Measurements from ENCODE around the gene PRKD3. TPM values are rescaled to one million over a fixed set of nuclear protein-coding genes. Genes with fewer than 3 reads are reported as not detected.

The PRKD3 gene
- total RNA-seq, 1 experiment from 2014 or later = 23.9 TPM

GRCh38 chr2:37357069-37357468 is 32.4 kb upstream of the PRKD3 start:
- Mint-ChIP-seq H3K9me3 (ENCODE audit: unreplicated experiment) (no peaks in the 10 kb centered on the region), H3K27ac (ENCODE audit: low read depth, unreplicated experiment) (no peak overlapping the region), H3K4me1 (ENCODE audit: insufficient read depth, unreplicated experiment) (peaks cover 6% of the 10 kb centered on the region), H3K36me3 (ENCODE audit: insufficient read depth, unreplicated experiment) (no peaks in the 10 kb centered on the region), H3K27me3 (ENCODE audit: insufficient read depth, unreplicated experiment) (no peaks in the 10 kb centered on the region), H3K4me3 (ENCODE audit: unreplicated experiment) (no peak overlapping the region)
- POLR2A ChIA-PET = interaction anchor here (0.7 kb wide), 1 partner anchor 31 kb away, joined by 3 read pairs; no protein-coding TSS in a partner anchor
- BruUV-seq (replicated peaks) = no TSS peak
- CTCF ChIA-PET = interaction anchor here (0.6 kb wide), 1 partner anchor 520 kb away, joined by 3 read pairs; no protein-coding TSS in a partner anchor
- no peak for DNase-seq (ENCODE audit: unreplicated experiment)
- no peak for TF ChIP-seq CTCF (IDR thresholded peaks at IDR 0.05; ENCODE audit: unreplicated experiment)
- intact Hi-C loops (cut with micrococcal nuclease) = no loop called here

DNA sequence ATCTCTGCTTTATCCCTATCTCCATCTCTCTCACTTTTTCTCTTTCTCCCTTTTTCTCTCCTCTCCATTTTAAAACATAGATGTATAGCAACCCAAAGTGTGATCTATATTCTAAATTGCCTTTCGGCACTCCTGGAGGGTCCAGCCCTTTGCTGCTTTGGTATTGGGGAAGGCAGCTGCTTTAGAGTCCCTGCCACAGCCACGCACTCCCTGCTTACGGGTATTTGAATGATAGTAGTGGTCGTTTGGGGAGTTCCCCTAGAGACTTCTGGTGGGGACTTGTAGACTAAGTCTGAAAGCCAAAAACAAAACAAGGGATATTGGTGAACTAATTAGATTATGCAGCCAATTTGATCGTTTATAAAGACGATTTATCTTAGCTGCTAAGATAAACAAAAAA is 31.7 kb upstream of the PRKD3 start:
- no peak overlapping the region for H3K27ac Mint-ChIP-seq (ENCODE audit: low read depth, unreplicated experiment)
- H3K27me3 Mint-ChIP-seq (ENCODE audit: insufficient read depth, unreplicated experiment) = no peaks in the 10 kb centered on the region
- intact Hi-C loops (cut with micrococcal nuclease) = no loop called here
- H3K4me3 Mint-ChIP-seq (ENCODE audit: unreplicated experiment) = no peak overlapping the region
- TF ChIP-seq CTCF (IDR thresholded peaks at IDR 0.05; ENCODE audit: unreplicated experiment) = no peak
- CTCF ChIA-PET = no interaction called here
- BruUV-seq (replicated peaks) = no TSS peak
- no peaks in the 10 kb centered on the region for H3K36me3 Mint-ChIP-seq (ENCODE audit: insufficient read depth, unreplicated experiment)
- POLR2A ChIA-PET = interaction anchor here (0.8 kb wide), 1 partner anchor 11 kb away, joined by 3 read pairs; no protein-coding TSS in a partner anchor
- H3K4me1 Mint-ChIP-seq (ENCODE audit: insufficient read depth, unreplicated experiment) = peaks cover 2% of the 10 kb centered on the region
- no peaks in the 10 kb centered on the region for H3K9me3 Mint-ChIP-seq (ENCODE audit: unreplicated experiment)
- no peak for DNase-seq (ENCODE audit: unreplicated experiment)

DNA sequence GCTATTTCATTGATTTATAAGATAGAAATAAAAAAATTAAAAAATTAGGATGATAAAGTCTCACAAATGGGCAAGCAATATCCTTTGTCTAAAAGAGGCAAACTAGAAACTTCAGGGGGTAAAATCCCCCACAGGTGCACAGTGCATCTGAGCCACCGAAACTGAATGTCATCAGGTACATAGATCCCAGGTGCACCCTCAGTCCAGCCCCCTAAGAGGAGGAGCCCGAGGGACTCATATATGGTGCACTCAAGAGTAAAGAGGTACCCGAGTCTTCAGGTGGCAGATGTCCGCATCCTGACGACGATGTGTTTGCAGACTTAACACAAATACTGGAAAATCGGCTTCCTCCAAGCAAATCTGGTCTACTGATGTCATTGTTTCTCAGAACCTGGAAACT is 31.1 kb upstream of the PRKD3 start:
- intact Hi-C loops (cut with micrococcal nuclease) = no loop called here

DNA sequence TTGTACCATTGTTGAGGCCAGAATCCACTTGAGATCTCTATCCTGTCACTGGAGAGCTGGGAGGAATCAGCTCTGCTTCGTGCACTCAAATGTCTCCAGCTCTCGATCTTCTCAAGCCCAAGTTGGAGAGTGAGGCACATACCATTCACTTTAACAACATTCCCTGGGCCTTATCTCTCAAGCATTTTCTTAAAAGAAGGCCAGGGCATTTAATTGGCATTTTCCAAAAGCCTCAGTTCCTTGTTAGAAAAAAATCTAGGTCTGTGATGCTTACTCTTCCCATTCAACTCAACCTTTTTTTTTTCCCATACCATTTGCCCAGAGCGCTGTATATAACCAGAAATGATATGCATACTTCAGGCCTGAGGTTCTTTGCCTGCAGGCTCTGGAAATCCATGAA is 29.9 kb upstream of the PRKD3 start:
- ChIA-PET POLR2A (no interaction called here), CTCF (interaction anchor here (0.6 kb wide), 1 partner anchor 697 kb away, joined by 3 read pairs; no protein-coding TSS in a partner anchor)
- no peak for TF ChIP-seq CTCF (IDR thresholded peaks at IDR 0.05; ENCODE audit: unreplicated experiment)
- Mint-ChIP-seq H3K4me3 (ENCODE audit: unreplicated experiment) (no peak overlapping the region), H3K27ac (ENCODE audit: low read depth, unreplicated experiment) (no peak overlapping the region), H3K4me1 (ENCODE audit: insufficient read depth, unreplicated experiment) (no peaks in the 10 kb centered on the region), H3K27me3 (ENCODE audit: insufficient read depth, unreplicated experiment) (no peaks in the 10 kb centered on the region), H3K36me3 (ENCODE audit: insufficient read depth, unreplicated experiment) (no peaks in the 10 kb centered on the region), H3K9me3 (ENCODE audit: unreplicated experiment) (no peaks in the 10 kb centered on the region)
- DNase-seq (ENCODE audit: unreplicated experiment) = no peak
- BruUV-seq (replicated peaks) = no TSS peak
- intact Hi-C loops (cut with micrococcal nuclease) = no loop called here

More for the DNA sequence above, 31.1 kb upstream of the PRKD3 start:
- no peak for DNase-seq (ENCODE audit: unreplicated experiment)
- H3K27ac Mint-ChIP-seq (ENCODE audit: low read depth, unreplicated experiment) = no peak overlapping the region
- no peak overlapping the region for H3K4me3 Mint-ChIP-seq (ENCODE audit: unreplicated experiment)
- H3K36me3 Mint-ChIP-seq (ENCODE audit: insufficient read depth, unreplicated experiment) = no peaks in the 10 kb centered on the region
- no peaks in the 10 kb centered on the region for H3K4me1 Mint-ChIP-seq (ENCODE audit: insufficient read depth, unreplicated experiment)
- no peak for TF ChIP-seq CTCF (IDR thresholded peaks at IDR 0.05; ENCODE audit: unreplicated experiment)
- ChIA-PET CTCF (no interaction called here), POLR2A (interaction anchor here (0.8 kb wide), 1 partner anchor 11 kb away, joined by 3 read pairs; no protein-coding TSS in a partner anchor)
- no peaks in the 10 kb centered on the region for H3K9me3 Mint-ChIP-seq (ENCODE audit: unreplicated experiment)
- H3K27me3 Mint-ChIP-seq (ENCODE audit: insufficient read depth, unreplicated experiment) = no peaks in the 10 kb centered on the region
- BruUV-seq (replicated peaks) = no TSS peak

All from MCF 10A (cell line).